HG02943 (cell line): ENCODE results near the gene EPB41L4B.
"Not testable (repeated sequence)": the region's sequence is repeated elsewhere in the genome, so short reads cannot be mapped to it uniquely, and the experiment has no call there.

Source experiments
- ATAC-seq: cut with Tn5 transposase; IDR thresholded peaks from one replicate; pipeline ENCODE4 v1.9.1; 2021; ENCODE audit warnings: mild to moderate bottlenecking, low read depth, moderate library complexity; ENCODE audit not compliant: unreplicated experiment

EPB41L4B gene

DNA sequence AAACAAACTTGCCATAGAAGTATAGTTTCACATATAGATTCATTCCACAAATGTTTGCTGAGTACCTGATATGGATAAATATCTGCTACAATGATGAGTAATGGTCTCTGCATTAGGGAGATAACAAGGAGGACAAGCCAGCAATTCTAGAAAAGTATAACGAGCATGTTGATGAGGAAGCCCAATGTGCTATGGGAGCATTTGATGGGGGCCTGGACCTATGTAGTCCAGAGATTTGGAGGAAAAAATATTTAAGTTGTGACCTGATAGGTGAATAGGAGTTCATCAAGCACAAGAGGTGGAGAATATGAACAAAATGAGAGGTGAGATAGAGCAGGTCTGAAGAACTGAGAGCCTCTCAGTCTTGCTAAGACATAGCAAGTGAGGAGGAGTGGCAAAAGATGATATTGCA is 186.7 kb downstream of the EPB41L4B start:
- ATAC-seq: no peak

DNA sequence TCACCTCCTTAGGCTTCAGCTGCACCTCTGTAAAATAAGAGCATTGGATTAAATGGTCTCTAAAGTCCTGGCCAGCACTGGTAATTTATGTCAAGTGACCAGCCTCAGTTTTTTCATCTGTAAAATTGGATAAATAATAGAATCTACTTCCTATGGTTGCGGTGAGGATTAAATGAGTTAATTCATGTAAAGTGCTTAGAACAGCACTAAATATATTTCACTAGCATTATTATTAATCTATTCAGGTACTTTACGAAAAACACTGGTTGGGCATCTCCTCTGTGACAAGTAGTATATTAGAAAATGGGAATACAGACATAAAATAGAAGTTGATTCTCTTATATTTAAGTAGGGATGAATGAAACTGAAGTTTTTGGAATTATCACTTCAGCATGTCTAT is 187.3 kb downstream of the EPB41L4B start:
- no peak for ATAC-seq

DNA sequence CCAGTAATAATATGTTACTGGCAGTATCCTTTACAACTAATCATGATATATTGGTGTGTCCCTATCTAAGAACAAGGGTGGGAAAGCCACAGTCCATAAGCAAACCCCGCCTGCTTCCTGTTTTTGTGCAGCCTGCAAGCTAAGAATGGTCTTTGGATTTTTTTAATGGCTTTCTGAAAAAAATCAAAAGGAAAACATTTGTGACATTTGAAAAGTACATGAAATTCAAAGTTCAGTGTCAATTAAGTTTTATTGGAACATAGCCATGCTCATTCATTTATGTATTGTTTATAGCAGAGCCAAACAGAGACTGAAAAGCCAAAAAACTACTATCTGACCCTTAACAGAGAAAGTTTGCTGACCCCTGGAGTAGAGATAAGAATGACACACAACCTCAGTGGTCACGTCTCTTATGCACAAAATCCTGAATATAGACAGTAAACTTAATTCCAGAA is 188.3 kb downstream of the EPB41L4B start:
- no peak for ATAC-seq

DNA sequence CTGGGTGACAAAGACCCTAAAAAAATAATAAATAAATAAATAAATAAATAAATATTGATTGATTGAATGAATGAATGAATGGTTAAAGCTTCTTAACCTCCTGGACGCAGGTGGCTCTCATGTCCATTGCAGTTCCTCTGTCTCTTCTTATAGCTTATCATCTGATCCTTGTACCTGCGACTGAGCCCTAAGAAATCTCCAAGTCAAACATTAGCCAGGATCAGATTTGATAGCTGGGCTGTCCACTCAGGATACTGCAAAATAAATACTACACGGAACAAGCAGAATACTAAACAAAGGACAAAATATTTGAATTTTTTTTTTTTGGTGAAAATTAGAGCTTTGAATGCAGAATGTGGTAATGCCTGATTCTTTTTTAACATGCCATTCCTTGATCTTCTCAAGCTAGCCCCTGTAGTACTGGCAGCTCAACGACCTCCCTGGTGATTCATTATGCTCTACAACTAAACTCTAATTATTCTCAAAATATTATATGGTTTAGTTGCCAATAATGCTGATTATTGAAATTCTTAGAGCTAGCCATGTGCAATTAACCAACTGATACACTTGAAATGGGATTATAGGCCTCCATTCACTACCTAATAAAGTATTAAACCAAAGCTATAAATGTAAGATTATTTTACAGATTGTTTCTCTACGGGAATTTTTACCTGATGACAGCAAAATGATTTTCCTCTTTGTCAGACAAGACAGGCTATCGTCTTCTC is 191.2 kb downstream of the EPB41L4B start:
- no peak for ATAC-seq

DNA sequence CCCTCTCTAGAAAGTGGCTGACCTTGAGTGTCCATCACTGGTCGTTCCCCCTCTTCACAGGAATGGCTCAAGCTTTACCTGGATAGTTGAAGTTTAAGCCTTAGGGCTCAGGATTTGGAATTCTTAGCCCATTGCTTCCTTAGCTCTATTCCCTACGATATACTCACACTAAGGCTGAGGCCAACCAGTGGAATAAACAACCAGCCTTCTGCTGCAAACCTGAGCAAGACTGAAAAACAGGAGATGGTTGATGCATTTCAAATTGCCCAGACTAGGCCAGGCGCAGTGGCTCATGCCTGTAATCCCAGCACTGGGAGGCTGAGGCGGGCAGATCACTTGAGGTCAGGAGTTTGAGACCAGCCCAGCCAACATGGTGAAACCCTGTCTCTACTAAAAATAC is 194.2 kb downstream of the EPB41L4B start:
- ATAC-seq: not testable (repeated sequence)

DNA sequence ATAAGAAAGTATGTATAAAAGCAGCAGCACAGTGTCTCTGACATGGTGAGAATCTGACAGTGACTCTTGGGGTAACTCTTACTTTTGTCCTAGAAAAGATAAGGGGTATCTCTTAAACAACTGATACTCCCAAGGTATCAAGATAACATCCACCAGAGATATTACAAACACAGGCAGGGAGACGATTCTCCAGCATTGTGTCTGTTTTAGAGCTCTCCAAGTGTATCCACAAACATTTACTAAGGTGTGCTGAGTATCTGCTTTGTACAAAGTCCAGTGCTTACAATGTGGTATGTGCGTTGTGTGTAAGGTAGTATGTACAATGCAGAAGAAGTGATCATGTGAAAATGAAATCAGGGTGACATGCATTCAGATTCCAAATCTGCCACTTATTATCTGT is 196.7 kb downstream of the EPB41L4B start:
- no peak for ATAC-seq

DNA sequence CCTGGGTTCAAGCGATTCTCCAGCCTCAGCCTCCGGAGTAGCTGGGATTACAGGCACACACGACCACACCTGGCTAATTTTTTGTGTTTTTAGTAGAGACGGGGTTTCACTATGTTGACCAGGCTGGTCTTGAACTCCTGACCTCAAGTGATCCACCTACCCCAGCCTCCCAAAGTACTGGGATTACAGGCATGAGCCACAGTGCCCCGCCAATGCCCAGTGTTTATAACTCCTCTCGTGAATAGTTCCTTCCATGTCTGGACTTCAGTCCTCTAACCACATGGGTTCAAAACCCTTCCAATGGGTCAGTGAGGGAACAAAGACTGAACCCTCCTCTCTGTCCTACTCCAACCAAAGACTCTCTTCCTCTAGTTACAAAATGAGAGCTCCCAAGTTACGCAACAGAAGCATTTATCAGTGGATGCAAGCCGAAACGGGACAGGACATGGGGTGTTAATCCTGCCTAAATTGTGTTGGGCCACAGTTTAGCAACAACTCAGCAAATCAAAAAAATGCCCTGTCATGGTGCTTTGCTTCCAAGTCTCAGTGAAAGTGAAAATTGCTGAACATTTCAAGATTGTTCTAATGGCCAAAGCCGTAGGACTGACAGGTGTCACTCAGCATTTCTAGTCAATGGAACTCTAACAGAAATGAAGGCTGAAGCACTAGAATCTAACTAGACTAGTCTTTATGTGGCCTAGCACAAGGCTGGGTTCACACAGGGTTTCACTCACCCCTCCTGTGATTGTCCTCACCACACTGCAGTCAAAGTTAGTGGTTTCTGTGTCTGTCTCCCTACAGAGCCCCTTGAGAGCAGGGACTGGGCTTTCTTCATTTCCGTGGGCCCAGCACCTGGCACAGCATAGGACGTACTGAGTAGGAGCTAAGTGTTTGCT is 197.9 kb downstream of the EPB41L4B start:
- ATAC-seq: peak; percentile 28
